HepG2 (cell line): ENCODE data around the gene NR1H3. TPM values are rescaled to one million over a fixed set of nuclear protein-coding genes. Genes with fewer than 3 reads are reported as not detected.

Source experiments
- HMGA1 ChIP-seq: sonication (generic); formaldehyde crosslinking; conservative IDR thresholded peaks from 2 replicates; pipeline ENCODE4 v1.4.0; 2020; ENCODE audit warnings: missing genetic modification reagents
- HNRNPH1 ChIP-seq: fragments of 200-400 bp; formaldehyde crosslinking; optimal IDR thresholded peaks from 2 replicates; pipeline ENCODE3; 2017; ENCODE audit warnings: mild to moderate bottlenecking, low read depth, low read length
- MAFK ChIP-seq, 2 experiments: IDR thresholded peaks in 1 of 2; conservative IDR thresholded peaks in 1 of 2; 2 replicates each; pipeline ENCODE4 v1.6.1; 2011; ENCODE audit warnings: improper control_type of control experiment in 2 of 2, low read length in 2 of 2
- NFYC ChIP-seq: IDR thresholded peaks from 2 replicates; pipeline ENCODE4 v1.6.1; 2016; ENCODE audit warnings: missing genetic modification reagents, missing compliant biosample characterization
- ZFP36L1 ChIP-seq: sonication (generic); formaldehyde crosslinking; IDR thresholded peaks from 2 replicates; pipeline ENCODE4 v1.8.0; 2022; ENCODE audit warnings: mild to moderate bottlenecking, missing genetic modification reagents, moderate library complexity
- ZNF124 ChIP-seq: sonication (generic); formaldehyde crosslinking; IDR thresholded peaks from 2 replicates; pipeline ENCODE4 v1.4.0; 2020; ENCODE audit warnings: missing genetic modification reagents
- ZNF225 ChIP-seq: sonication (generic); formaldehyde crosslinking; IDR thresholded peaks from 2 replicates; pipeline ENCODE4 v1.4.0; 2020; ENCODE audit warnings: mild to moderate bottlenecking, missing genetic modification reagents
- ZNF350 ChIP-seq: sonication (generic); formaldehyde crosslinking; IDR thresholded peaks from 2 replicates; pipeline ENCODE4 v1.4.0; 2020; ENCODE audit warnings: mild to moderate bottlenecking, low read depth, missing genetic modification reagents, borderline replicate concordance
- ZNF431 ChIP-seq: sonication (generic); formaldehyde crosslinking; IDR thresholded peaks from 2 replicates; pipeline ENCODE4 v1.9.0; 2022; ENCODE audit warnings: missing genetic modification reagents, low read depth, mild to moderate bottlenecking, borderline replicate concordance
- ZNF724P ChIP-seq: sonication (generic); formaldehyde crosslinking; IDR thresholded peaks from 2 replicates; pipeline ENCODE4 v1.8.0; 2022; ENCODE audit warnings: missing genetic modification reagents, borderline replicate concordance
- ZNF749 ChIP-seq: sonication (generic); formaldehyde crosslinking; IDR thresholded peaks from 2 replicates; pipeline ENCODE4 v1.8.0; 2022; ENCODE audit warnings: mild to moderate bottlenecking, missing genetic modification reagents, moderate library complexity, borderline replicate concordance
- ZNF839 ChIP-seq: sonication (generic); formaldehyde crosslinking; IDR thresholded peaks from 2 replicates; pipeline ENCODE4 v1.4.0; 2020; ENCODE audit warnings: missing genetic modification reagents, mild to moderate bottlenecking, borderline replicate concordance
- polyA plus RNA-seq, 8 experiments: library from polyadenylated mRNA; depleted of rRNA in 3 of 8; stranded (reverse) in 7 of 8; unstranded in 1 of 8; fragments of >200 nt; fragmentation: Illumina TruSeq in 4 of 8; extraction: Trizol in 4 of 8; gene quantifications; 2 replicates each; pipeline versions ENCODE4 v1.2.1 to v1.2.3, GENCODE V29; 2011 to 2016; ENCODE audit warnings: low read depth in 4 of 8, missing spikeins in 1 of 8, mixed read lengths in 1 of 8; ENCODE audit not compliant: insufficient read depth in 1 of 8
- total RNA-seq, 5 experiments: library from RNA; depleted of rRNA; stranded (reverse); fragments of >200 nt; fragmentation: Illumina TruSeq; extraction: Trizol; gene quantifications; 2 replicates each; pipeline ENCODE4 v1.2.3, GENCODE V29; 2016; ENCODE audit warnings: low read depth in 1 of 5
- TF ChIP-seq, protein P1 (sequence below): sonication (generic); formaldehyde crosslinking; IDR thresholded peaks from 2 replicates; pipeline ENCODE4 v1.4.0; 2020; ENCODE audit warnings: missing genetic modification reagents, borderline replicate concordance
- TF ChIP-seq, protein P2 (sequence below): sonication (generic); formaldehyde crosslinking; IDR thresholded peaks from 2 replicates; pipeline ENCODE4 v1.8.1; 2022; ENCODE audit warnings: mild to moderate bottlenecking, missing genetic modification reagents
- TF ChIP-seq, protein P3 (sequence below): sonication (generic); formaldehyde crosslinking; IDR thresholded peaks from 2 replicates; pipeline ENCODE4 v1.4.0; 2020; ENCODE audit warnings: missing genetic modification reagents
- TF ChIP-seq, protein P4 (sequence below): sonication (generic); formaldehyde crosslinking; IDR thresholded peaks from 2 replicates; pipeline ENCODE4 v1.5.0; 2020; ENCODE audit warnings: mild to moderate bottlenecking, missing genetic modification reagents

Gene NR1H3
- total and polyA plus RNA-seq, 2 of the 13 experiments (the other 11 are each of a cell fraction or from before 2014, with no cell fraction given) = 41.8 to 102 TPM

DNA sequence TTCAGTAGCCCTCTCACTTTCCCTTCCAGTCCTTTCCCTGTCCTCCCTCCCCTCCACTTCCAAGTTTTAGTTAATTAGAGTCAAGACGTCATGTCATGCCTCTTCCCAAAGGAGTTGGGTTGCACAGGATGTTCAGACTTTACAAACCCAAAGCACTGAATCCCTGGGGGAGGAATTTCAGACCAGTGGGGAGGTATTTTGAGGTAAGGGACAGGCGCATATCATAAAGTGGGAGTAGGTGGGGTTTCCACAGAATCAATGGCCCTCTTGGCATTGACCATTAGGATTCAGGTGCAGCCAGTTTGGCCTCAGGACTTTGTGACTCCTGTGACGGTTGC is 8.4 kb upstream of the NR1H3 start (continued):
- TF ChIP-seq, protein P1, sequence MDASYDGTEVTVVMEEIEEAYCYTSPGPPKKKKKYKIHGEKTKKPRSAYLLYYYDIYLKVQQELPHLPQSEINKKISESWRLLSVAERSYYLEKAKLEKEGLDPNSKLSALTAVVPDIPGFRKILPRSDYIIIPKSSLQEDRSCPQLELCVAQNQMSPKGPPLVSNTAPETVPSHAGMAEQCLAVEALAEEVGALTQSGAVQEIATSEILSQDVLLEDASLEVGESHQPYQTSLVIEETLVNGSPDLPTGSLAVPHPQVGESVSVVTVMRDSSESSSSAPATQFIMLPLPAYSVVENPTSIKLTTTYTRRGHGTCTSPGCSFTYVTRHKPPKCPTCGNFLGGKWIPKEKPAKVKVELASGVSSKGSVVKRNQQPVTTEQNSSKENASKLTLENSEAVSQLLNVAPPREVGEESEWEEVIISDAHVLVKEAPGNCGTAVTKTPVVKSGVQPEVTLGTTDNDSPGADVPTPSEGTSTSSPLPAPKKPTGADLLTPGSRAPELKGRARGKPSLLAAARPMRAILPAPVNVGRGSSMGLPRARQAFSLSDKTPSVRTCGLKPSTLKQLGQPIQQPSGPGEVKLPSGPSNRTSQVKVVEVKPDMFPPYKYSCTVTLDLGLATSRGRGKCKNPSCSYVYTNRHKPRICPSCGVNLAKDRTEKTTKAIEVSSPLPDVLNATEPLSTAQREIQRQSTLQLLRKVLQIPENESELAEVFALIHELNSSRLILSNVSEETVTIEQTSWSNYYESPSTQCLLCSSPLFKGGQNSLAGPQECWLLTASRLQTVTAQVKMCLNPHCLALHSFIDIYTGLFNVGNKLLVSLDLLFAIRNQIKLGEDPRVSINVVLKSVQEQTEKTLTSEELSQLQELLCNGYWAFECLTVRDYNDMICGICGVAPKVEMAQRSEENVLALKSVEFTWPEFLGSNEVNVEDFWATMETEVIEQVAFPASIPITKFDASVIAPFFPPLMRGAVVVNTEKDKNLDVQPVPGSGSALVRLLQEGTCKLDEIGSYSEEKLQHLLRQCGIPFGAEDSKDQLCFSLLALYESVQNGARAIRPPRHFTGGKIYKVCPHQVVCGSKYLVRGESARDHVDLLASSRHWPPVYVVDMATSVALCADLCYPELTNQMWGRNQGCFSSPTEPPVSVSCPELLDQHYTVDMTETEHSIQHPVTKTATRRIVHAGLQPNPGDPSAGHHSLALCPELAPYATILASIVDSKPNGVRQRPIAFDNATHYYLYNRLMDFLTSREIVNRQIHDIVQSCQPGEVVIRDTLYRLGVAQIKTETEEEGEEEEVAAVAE (CRISPR knock-in tag) = no peak
- TF ChIP-seq ZNF839 (CRISPR knock-in tag) = no peak
- no peak for TF ChIP-seq NFYC (CRISPR knock-in tag)
- TF ChIP-seq MAFK (conservative IDR thresholded peaks at IDR 0.05 in 1 of 2, IDR thresholded peaks at IDR 0.05 in 1 of 2; ENCODE audit: low read length in 2 of 2) = no peak
- 0 out of 2 replicates have a peak, but pooled peaks have one; percentile 8 for TF ChIP-seq ZNF431
- TF ChIP-seq, protein P2, sequence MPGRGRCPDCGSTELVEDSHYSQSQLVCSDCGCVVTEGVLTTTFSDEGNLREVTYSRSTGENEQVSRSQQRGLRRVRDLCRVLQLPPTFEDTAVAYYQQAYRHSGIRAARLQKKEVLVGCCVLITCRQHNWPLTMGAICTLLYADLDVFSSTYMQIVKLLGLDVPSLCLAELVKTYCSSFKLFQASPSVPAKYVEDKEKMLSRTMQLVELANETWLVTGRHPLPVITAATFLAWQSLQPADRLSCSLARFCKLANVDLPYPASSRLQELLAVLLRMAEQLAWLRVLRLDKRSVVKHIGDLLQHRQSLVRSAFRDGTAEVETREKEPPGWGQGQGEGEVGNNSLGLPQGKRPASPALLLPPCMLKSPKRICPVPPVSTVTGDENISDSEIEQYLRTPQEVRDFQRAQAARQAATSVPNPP = no peak
- TF ChIP-seq, protein P3, sequence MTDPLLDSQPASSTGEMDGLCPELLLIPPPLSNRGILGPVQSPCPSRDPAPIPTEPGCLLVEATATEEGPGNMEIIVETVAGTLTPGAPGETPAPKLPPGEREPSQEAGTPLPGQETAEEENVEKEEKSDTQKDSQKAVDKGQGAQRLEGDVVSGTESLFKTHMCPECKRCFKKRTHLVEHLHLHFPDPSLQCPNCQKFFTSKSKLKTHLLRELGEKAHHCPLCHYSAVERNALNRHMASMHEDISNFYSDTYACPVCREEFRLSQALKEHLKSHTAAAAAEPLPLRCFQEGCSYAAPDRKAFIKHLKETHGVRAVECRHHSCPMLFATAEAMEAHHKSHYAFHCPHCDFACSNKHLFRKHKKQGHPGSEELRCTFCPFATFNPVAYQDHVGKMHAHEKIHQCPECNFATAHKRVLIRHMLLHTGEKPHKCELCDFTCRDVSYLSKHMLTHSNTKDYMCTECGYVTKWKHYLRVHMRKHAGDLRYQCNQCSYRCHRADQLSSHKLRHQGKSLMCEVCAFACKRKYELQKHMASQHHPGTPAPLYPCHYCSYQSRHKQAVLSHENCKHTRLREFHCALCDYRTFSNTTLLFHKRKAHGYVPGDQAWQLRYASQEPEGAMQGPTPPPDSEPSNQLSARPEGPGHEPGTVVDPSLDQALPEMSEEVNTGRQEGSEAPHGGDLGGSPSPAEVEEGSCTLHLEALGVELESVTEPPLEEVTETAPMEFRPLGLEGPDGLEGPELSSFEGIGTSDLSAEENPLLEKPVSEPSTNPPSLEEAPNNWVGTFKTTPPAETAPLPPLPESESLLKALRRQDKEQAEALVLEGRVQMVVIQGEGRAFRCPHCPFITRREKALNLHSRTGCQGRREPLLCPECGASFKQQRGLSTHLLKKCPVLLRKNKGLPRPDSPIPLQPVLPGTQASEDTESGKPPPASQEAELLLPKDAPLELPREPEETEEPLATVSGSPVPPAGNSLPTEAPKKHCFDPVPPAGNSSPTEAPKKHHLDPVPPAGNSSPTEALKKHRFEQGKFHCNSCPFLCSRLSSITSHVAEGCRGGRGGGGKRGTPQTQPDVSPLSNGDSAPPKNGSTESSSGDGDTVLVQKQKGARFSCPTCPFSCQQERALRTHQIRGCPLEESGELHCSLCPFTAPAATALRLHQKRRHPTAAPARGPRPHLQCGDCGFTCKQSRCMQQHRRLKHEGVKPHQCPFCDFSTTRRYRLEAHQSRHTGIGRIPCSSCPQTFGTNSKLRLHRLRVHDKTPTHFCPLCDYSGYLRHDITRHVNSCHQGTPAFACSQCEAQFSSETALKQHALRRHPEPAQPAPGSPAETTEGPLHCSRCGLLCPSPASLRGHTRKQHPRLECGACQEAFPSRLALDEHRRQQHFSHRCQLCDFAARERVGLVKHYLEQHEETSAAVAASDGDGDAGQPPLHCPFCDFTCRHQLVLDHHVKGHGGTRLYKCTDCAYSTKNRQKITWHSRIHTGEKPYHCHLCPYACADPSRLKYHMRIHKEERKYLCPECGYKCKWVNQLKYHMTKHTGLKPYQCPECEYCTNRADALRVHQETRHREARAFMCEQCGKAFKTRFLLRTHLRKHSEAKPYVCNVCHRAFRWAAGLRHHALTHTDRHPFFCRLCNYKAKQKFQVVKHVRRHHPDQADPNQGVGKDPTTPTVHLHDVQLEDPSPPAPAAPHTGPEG = no peak
- TF ChIP-seq, protein P4, sequence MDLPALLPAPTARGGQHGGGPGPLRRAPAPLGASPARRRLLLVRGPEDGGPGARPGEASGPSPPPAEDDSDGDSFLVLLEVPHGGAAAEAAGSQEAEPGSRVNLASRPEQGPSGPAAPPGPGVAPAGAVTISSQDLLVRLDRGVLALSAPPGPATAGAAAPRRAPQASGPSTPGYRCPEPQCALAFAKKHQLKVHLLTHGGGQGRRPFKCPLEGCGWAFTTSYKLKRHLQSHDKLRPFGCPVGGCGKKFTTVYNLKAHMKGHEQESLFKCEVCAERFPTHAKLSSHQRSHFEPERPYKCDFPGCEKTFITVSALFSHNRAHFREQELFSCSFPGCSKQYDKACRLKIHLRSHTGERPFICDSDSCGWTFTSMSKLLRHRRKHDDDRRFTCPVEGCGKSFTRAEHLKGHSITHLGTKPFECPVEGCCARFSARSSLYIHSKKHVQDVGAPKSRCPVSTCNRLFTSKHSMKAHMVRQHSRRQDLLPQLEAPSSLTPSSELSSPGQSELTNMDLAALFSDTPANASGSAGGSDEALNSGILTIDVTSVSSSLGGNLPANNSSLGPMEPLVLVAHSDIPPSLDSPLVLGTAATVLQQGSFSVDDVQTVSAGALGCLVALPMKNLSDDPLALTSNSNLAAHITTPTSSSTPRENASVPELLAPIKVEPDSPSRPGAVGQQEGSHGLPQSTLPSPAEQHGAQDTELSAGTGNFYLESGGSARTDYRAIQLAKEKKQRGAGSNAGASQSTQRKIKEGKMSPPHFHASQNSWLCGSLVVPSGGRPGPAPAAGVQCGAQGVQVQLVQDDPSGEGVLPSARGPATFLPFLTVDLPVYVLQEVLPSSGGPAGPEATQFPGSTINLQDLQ (CRISPR knock-in tag) = no peak
- no peak for TF ChIP-seq ZNF124 (CRISPR knock-in tag)
- TF ChIP-seq ZNF350 (CRISPR knock-in tag) = no peak
- no peak for TF ChIP-seq HMGA1 (CRISPR knock-in tag)
- TF ChIP-seq ZNF724P (CRISPR knock-in tag) = no peak
- no peak for TF ChIP-seq HNRNPH1
- TF ChIP-seq ZNF225 (CRISPR knock-in tag) = no peak
- TF ChIP-seq ZNF749 (CRISPR knock-in tag) = no peak
- TF ChIP-seq ZFP36L1 (CRISPR knock-in tag) = no peak
